K562 (cell line): ENCODE measurements around the gene SIGMAR1.
A peak's percentile ranks its signal among the peaks of the same experiment; 100 is the strongest.

Experiments used
- CSDE1 ChIP-seq, 2 experiments: fragments of 450-650 bp; IDR thresholded peaks; 2 replicates each; pipeline ENCODE4 v1.6.1; 2016; ENCODE audit warnings: mild to moderate bottlenecking in 1 of 2
- POLR2A ChIP-seq: fragments of 450-650 bp; conservative IDR thresholded peaks from 2 replicates; pipeline ENCODE4 v1.6.1; 2016
- SMC3 ChIP-seq: conservative IDR thresholded peaks from 2 replicates; pipeline ENCODE4 v1.6.1; 2011; ENCODE audit warnings: low read depth, low read length, improper control_type of control experiment; ENCODE audit not compliant: insufficient read depth
- TF ChIP-seq, protein P1 (sequence below), 2 experiments: fragments of 450-650 bp; formaldehyde crosslinking in 1 of 2; IDR thresholded peaks; 2 replicates each; pipeline versions ENCODE4 v1.4.0 to v1.6.1; 2014 to 2020; ENCODE audit warnings: mild to moderate bottlenecking in 2 of 2, borderline replicate concordance in 1 of 2, low read depth in 1 of 2
- TF ChIP-seq, protein P2 (sequence below), 3 experiments: IDR thresholded peaks in 2 of 3; conservative IDR thresholded peaks in 1 of 3; 2 replicates each; pipeline ENCODE4 v1.5.1; 2011 to 2012; ENCODE audit warnings: low read length in 3 of 3, mild to moderate bottlenecking in 3 of 3, control low read depth in 2 of 3, improper control_type of control experiment in 1 of 3, inconsistent platforms in 1 of 3, low read depth in 1 of 3, mixed read lengths in 1 of 3, moderate library complexity in 1 of 3; ENCODE audit not compliant: insufficient read depth in 2 of 3

DNA sequence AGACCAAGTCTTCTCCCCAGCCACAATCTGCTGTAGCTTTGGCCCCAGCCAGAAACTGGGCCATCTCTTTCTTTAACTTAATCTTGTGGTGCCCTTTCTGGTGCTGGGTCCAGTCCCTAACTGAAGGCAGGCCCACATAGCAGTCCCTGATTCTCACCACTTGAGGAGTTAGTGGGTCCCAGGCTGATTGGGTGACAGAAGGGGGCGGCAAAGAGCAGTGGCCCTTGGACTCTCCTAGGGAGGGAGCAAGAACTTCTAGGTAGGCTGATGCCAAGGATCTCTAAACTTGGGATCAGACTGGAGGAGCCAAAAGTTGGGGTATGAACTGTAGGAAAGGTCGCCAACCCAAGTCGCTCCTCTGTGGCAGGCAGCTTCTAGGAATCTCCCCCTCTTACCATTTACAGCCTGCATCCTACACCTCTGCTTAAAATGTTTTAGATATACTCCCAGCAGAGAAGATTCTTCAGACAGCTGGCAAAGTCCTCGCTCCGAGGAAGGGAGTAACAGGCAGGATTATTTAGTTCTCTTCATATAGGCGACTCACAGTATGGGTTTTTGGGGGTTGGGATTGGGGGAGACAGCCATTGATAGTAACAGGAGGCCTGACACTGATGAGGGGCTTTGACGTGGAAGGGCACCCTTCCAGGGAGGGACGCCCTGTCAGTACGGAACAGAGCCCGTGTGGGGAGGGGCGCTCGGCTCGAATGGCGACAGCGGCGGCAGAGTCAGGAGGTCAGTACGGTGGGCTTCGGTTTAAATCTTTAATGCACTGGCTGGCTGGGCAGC, 26.9 kb upstream of the SIGMAR1 start:
- TF ChIP-seq, protein P1, sequence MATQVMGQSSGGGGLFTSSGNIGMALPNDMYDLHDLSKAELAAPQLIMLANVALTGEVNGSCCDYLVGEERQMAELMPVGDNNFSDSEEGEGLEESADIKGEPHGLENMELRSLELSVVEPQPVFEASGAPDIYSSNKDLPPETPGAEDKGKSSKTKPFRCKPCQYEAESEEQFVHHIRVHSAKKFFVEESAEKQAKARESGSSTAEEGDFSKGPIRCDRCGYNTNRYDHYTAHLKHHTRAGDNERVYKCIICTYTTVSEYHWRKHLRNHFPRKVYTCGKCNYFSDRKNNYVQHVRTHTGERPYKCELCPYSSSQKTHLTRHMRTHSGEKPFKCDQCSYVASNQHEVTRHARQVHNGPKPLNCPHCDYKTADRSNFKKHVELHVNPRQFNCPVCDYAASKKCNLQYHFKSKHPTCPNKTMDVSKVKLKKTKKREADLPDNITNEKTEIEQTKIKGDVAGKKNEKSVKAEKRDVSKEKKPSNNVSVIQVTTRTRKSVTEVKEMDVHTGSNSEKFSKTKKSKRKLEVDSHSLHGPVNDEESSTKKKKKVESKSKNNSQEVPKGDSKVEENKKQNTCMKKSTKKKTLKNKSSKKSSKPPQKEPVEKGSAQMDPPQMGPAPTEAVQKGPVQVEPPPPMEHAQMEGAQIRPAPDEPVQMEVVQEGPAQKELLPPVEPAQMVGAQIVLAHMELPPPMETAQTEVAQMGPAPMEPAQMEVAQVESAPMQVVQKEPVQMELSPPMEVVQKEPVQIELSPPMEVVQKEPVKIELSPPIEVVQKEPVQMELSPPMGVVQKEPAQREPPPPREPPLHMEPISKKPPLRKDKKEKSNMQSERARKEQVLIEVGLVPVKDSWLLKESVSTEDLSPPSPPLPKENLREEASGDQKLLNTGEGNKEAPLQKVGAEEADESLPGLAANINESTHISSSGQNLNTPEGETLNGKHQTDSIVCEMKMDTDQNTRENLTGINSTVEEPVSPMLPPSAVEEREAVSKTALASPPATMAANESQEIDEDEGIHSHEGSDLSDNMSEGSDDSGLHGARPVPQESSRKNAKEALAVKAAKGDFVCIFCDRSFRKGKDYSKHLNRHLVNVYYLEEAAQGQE (IDR thresholded peaks at IDR 0.05; ENCODE audit: borderline replicate concordance) = peak; percentile 45; the same call in 1 of the 2 replicates
- TF ChIP-seq, protein P1 (CRISPR knock-in tag; IDR thresholded peaks at IDR 0.05; ENCODE audit: low read depth) = no peak
- TF ChIP-seq POLR2A (no peak), SMC3 (peak; percentile 29; the same call in 1 of the 2 replicates), CSDE1 (IDR thresholded peaks at IDR 0.05) (no peak)
- TF ChIP-seq, protein P2, sequence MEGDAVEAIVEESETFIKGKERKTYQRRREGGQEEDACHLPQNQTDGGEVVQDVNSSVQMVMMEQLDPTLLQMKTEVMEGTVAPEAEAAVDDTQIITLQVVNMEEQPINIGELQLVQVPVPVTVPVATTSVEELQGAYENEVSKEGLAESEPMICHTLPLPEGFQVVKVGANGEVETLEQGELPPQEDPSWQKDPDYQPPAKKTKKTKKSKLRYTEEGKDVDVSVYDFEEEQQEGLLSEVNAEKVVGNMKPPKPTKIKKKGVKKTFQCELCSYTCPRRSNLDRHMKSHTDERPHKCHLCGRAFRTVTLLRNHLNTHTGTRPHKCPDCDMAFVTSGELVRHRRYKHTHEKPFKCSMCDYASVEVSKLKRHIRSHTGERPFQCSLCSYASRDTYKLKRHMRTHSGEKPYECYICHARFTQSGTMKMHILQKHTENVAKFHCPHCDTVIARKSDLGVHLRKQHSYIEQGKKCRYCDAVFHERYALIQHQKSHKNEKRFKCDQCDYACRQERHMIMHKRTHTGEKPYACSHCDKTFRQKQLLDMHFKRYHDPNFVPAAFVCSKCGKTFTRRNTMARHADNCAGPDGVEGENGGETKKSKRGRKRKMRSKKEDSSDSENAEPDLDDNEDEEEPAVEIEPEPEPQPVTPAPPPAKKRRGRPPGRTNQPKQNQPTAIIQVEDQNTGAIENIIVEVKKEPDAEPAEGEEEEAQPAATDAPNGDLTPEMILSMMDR (IDR thresholded peaks at IDR 0.05 in 2 of 3, conservative IDR thresholded peaks at IDR 0.05 in 1 of 3; ENCODE audit: insufficient read depth in 2 of 3, low read depth in 1 of 3, low read length in 3 of 3) = peak; percentile 97 to 100 (median 99)
